ENCODE measurements around the gene CHST8.

DNA sequence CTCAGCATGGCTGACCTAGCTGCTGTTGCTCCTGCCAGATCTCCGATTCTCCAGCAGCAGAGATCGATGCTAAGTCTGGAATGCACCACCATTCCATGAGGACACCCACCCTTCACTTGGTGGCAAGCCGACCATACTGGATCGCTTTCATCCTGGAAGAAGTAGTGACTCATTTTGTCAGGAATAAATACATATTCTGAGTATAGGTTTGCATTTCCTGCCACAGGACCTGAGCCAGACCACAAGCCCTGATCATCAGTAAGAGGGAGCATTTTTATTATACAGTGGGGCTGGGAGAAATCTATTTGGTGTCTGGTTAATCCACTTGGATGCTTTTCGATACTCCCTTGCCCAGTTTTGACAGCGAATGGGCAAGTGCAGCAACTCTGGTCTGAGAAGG, 164.0 kb downstream of the CHST8 start:
- TF ChIP-seq, protein P1, sequence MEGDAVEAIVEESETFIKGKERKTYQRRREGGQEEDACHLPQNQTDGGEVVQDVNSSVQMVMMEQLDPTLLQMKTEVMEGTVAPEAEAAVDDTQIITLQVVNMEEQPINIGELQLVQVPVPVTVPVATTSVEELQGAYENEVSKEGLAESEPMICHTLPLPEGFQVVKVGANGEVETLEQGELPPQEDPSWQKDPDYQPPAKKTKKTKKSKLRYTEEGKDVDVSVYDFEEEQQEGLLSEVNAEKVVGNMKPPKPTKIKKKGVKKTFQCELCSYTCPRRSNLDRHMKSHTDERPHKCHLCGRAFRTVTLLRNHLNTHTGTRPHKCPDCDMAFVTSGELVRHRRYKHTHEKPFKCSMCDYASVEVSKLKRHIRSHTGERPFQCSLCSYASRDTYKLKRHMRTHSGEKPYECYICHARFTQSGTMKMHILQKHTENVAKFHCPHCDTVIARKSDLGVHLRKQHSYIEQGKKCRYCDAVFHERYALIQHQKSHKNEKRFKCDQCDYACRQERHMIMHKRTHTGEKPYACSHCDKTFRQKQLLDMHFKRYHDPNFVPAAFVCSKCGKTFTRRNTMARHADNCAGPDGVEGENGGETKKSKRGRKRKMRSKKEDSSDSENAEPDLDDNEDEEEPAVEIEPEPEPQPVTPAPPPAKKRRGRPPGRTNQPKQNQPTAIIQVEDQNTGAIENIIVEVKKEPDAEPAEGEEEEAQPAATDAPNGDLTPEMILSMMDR (IDR thresholded peaks at IDR 0.05; ENCODE audit: insufficient read depth, low read depth, low read length) = no peak
- no peak for TF ChIP-seq EZH2 (IDR thresholded peaks at IDR 0.05; ENCODE audit: insufficient read depth, low read length)
